ENCODE results near the gene IRX3.

Gene IRX3

DNA sequence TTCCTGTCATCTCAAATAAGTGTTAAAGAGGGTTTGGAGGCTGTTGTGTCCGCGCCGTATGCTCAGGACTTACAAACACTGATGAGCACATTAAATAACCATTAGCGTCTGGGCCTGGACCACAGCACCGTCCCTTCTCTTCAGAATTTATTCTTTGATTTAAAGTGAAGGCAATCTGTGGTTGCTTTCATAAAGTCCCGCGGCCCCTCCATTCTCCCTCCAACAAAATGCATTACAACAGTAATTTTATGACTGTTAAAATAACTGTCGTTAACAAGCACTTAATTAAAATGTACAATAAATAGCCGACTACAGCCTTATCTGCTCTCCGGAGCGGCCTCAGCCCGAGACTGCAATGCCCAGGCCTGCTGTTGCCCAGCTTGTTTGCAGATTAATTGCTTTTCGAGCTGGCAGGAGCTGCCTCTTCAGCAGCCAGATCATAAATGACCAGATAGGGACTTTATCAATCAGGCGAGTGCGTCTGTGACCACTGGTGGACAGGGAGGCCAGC lies 30.6 kb upstream of the IRX3 start:
- no peak overlapping the region for H3K4me3 ChIP-seq (ENCODE audit: low read length)
- H3K9me3 ChIP-seq (ENCODE audit: control insufficient read depth, low read length) = peaks cover 3% of the 10 kb centered on the region
- no peak overlapping the region for H3K9ac ChIP-seq (ENCODE audit: low read length)
- H3K27me3 ChIP-seq (replicated peaks; ENCODE audit: control insufficient read depth, insufficient read depth, low read length) = peaks cover 17% of the 10 kb centered on the region
- H3K36me3 ChIP-seq (ENCODE audit: control insufficient read depth, insufficient read depth, low read length, severe bottlenecking) = no peaks in the 10 kb centered on the region
- H3K4me1 ChIP-seq (ENCODE audit: control insufficient read depth, insufficient read depth, low read length) = no peaks in the 10 kb centered on the region
- DNase-seq (ENCODE audit: low read depth) = no peak

DNA sequence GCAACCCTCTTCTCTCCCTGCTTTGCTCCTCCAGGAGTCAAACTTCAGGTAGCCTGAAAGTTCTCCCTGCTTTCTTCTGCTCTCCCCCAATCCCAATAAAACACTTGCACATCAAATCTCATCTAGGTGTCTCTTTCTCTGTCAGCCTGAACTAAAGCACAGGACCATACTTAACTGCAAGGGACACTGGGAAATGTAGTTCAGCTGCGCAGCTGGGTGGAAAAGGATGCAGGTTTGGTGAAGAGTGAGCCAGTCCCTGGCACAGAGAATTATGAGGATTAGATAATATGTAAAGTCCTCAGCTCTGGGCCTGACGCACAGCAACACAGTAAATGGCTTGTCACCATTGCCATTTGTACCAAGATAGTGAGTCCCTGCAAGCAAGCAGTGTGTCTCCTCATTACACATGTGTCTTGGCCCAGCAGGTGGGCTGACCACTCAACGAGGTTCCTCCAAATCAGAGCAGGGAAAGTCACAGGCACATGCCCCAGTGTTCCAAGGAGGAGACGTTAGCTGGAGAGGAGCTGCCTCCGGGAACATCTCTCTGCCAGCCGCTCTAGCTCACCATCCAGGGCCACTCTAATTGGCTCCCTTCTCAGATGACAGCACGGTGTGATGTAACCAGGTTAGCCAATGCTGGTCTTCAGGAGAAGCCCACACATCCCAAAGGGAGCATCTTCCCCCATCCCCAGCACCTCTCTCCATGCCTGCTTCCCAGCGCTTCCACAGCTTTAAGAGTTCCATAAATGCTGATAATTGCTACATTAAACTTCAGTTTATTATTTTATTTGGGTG lies 29.7 kb upstream of the IRX3 start:
- no peak overlapping the region for H3K4me3 ChIP-seq (ENCODE audit: low read length)

DNA sequence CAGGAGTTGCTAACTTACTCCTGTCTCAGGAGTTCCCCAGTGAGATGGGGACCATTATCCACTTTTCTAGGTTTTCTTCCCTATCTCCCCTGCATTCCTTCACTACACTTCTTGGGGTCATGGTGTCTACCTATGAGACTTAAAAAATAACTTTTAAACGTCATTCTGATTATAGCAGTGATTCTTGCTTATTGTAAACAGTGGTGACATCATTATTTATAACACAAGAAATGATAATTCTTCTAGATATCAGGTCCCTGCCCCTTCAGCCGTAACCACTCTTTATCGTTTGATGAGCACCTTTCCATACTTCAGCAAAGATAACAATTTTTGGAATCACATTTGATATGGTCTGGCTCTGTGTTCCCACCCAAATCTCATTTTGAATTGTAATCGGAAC lies 27.2 kb upstream of the IRX3 start:
- Histone ChIP-seq H3K4me1 (ENCODE audit: control insufficient read depth, insufficient read depth, low read length) (no peaks in the 10 kb centered on the region), H3K9me3 (ENCODE audit: control insufficient read depth, low read length) (no peaks in the 10 kb centered on the region), H3K27me3 (replicated peaks; ENCODE audit: control insufficient read depth, insufficient read depth, low read length) (peaks cover 19% of the 10 kb centered on the region), H3K4me3 (ENCODE audit: low read length) (no peak overlapping the region), H3K9ac (ENCODE audit: low read length) (no peak overlapping the region), H3K36me3 (ENCODE audit: control insufficient read depth, insufficient read depth, low read length, severe bottlenecking) (no peaks in the 10 kb centered on the region)
- DNase-seq (ENCODE audit: low read depth) = no peak

More for the DNA sequence above, 29.7 kb upstream of the IRX3 start:
- peaks cover 3% of the 10 kb centered on the region for H3K9me3 ChIP-seq (ENCODE audit: control insufficient read depth, low read length)
- no peak overlapping the region for H3K9ac ChIP-seq (ENCODE audit: low read length)
- H3K27me3 ChIP-seq (replicated peaks; ENCODE audit: control insufficient read depth, insufficient read depth, low read length) = peaks cover 18% of the 10 kb centered on the region
- no peaks in the 10 kb centered on the region for H3K36me3 ChIP-seq (ENCODE audit: control insufficient read depth, insufficient read depth, low read length, severe bottlenecking)
- no peaks in the 10 kb centered on the region for H3K4me1 ChIP-seq (ENCODE audit: control insufficient read depth, insufficient read depth, low read length)
- no peak for DNase-seq (ENCODE audit: low read depth)

DNA sequence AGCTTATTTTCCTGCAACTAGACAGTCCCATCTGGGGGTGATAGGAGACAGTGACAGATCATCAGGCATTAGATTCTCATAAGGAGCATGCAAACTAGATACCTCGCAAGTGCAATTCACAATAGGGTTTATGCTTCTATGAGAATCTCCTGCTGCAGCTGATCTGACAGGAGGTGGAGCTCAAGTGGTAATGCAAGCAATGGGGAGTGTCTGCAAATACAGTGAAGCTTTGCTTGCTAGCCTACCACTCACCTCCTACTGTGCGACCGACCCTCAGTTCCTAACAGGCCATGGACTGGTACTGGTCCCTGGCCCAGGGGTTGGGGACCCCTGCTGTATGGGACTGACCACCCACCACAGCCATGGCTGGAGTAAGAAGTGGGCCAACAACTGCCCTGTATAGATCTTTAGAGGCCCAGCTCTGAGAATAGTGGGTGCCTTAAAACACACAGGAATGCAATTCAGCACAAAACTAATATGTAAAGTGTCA lies 26.0 kb upstream of the IRX3 start:
- H3K27me3 ChIP-seq (replicated peaks; ENCODE audit: control insufficient read depth, insufficient read depth, low read length) = peaks cover 19% of the 10 kb centered on the region
- H3K9ac ChIP-seq (ENCODE audit: low read length) = no peak overlapping the region
- H3K36me3 ChIP-seq (ENCODE audit: control insufficient read depth, insufficient read depth, low read length, severe bottlenecking) = no peaks in the 10 kb centered on the region
- H3K4me1 ChIP-seq (ENCODE audit: control insufficient read depth, insufficient read depth, low read length) = no peaks in the 10 kb centered on the region
- no peaks in the 10 kb centered on the region for H3K9me3 ChIP-seq (ENCODE audit: control insufficient read depth, low read length)
- no peak overlapping the region for H3K4me3 ChIP-seq (ENCODE audit: low read length)
- DNase-seq (ENCODE audit: low read depth) = no peak

DNA sequence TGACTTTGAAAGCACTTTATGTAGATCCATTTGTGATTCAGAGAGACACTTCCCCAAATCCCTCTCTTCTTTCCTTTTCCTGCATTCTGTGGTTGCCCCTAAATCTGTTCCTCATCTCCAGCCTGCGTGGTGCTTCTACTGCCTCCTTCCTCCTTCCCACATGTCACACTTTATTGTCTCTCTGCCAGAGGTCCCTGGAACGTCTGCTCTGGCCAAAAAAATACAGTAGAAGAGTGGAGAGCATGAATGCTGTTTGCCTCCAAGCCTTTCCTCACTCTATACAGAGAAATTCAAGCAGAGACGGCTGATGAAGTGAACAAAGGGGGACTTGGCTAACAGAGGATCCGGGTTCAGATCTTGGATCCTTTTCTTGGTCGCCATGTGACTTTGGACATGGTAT lies 22.8 kb upstream of the IRX3 start:
- Histone ChIP-seq H3K27me3 (replicated peaks; ENCODE audit: control insufficient read depth, insufficient read depth, low read length) (peaks cover 12% of the 10 kb centered on the region), H3K4me3 (ENCODE audit: low read length) (no peak overlapping the region), H3K9me3 (ENCODE audit: control insufficient read depth, low read length) (no peaks in the 10 kb centered on the region), H3K36me3 (ENCODE audit: control insufficient read depth, insufficient read depth, low read length, severe bottlenecking) (no peaks in the 10 kb centered on the region), H3K4me1 (ENCODE audit: control insufficient read depth, insufficient read depth, low read length) (no peaks in the 10 kb centered on the region), H3K9ac (ENCODE audit: low read length) (no peak overlapping the region)
- no peak for DNase-seq (ENCODE audit: low read depth)

DNA sequence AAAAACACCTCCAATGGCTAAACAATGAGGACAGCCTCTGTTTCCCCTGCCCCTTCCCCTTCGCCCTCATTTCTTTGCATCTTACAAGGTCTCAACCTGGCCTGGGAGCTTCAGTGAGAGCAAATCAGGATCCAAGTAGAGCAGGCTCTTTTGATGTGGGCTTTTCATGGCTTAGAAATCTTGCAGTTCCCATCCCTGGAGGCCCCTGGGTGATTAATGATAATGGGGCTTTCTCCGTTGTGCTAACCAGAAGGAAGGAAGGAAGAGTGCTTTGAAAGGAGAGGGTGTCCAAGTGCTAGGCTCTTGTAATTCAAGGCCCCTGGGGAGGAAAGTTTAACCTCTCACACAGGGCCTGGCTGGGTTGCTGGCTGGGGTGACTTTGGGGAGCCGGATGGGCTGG lies 18.5 kb upstream of the IRX3 start:
- H3K4me3 ChIP-seq (ENCODE audit: low read length) = no peak overlapping the region
- H3K9me3 ChIP-seq (ENCODE audit: control insufficient read depth, low read length) = peaks cover 16% of the 10 kb centered on the region
- no peak for DNase-seq (ENCODE audit: low read depth)
- H3K27me3 ChIP-seq (replicated peaks; ENCODE audit: control insufficient read depth, insufficient read depth, low read length) = peaks cover 3% of the 10 kb centered on the region
- no peak overlapping the region for H3K9ac ChIP-seq (ENCODE audit: low read length)
- no peaks in the 10 kb centered on the region for H3K4me1 ChIP-seq (ENCODE audit: control insufficient read depth, insufficient read depth, low read length)
- H3K36me3 ChIP-seq (ENCODE audit: control insufficient read depth, insufficient read depth, low read length, severe bottlenecking) = no peaks in the 10 kb centered on the region

DNA sequence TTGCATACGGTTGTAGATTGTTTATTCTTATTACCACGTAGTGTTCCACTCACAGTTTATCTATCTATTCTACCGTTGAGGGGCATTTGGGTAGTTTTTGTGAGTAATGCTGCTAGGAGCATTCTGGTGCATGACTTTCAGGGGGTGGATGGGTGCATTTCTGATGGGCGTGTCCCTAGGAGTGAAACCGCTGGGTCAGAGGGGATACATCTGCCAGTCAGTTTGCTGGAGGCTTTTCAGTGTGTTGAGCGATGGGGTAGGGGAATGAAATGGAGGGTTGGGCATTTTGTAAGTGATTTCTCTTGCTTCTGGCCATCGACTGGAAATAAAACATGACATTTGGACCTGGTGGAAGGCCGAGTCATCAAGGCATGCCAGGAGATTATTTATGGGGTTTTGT lies 17.0 kb upstream of the IRX3 start:
- Histone ChIP-seq H3K4me3 (ENCODE audit: low read length) (no peak overlapping the region), H3K9me3 (ENCODE audit: control insufficient read depth, low read length) (peaks cover 16% of the 10 kb centered on the region), H3K27me3 (replicated peaks; ENCODE audit: control insufficient read depth, insufficient read depth, low read length) (no peaks in the 10 kb centered on the region), H3K4me1 (ENCODE audit: control insufficient read depth, insufficient read depth, low read length) (no peaks in the 10 kb centered on the region), H3K9ac (ENCODE audit: low read length) (no peak overlapping the region), H3K36me3 (ENCODE audit: control insufficient read depth, insufficient read depth, low read length, severe bottlenecking) (no peaks in the 10 kb centered on the region)
- no peak for DNase-seq (ENCODE audit: low read depth)

DNA sequence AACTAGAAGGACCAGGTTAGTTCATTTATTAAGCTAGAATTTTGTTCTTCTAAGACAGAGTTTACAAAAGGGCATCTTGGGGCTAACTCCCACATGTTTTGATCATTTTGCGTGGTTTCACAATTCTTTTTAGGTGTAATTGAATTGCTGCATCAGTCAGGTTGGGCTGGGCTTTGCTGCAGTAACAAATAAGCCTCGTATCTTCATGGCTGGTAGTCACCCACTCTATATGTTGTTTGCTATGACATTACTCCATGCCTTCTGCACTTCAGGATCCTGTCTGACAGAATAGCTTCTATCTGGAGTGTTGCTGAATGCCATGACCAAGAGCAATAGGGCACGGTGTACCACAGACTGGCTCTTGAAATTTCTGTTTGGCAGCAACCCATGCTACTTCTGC lies 10.6 kb upstream of the IRX3 start:
- Histone ChIP-seq H3K4me3 (ENCODE audit: low read length) (no peak overlapping the region), H3K36me3 (ENCODE audit: control insufficient read depth, insufficient read depth, low read length, severe bottlenecking) (no peaks in the 10 kb centered on the region), H3K27me3 (replicated peaks; ENCODE audit: control insufficient read depth, insufficient read depth, low read length) (no peaks in the 10 kb centered on the region), H3K4me1 (ENCODE audit: control insufficient read depth, insufficient read depth, low read length) (no peaks in the 10 kb centered on the region), H3K9ac (ENCODE audit: low read length) (no peak overlapping the region), H3K9me3 (ENCODE audit: control insufficient read depth, low read length) (peaks cover 8% of the 10 kb centered on the region)
- DNase-seq (ENCODE audit: low read depth) = no peak

DNA sequence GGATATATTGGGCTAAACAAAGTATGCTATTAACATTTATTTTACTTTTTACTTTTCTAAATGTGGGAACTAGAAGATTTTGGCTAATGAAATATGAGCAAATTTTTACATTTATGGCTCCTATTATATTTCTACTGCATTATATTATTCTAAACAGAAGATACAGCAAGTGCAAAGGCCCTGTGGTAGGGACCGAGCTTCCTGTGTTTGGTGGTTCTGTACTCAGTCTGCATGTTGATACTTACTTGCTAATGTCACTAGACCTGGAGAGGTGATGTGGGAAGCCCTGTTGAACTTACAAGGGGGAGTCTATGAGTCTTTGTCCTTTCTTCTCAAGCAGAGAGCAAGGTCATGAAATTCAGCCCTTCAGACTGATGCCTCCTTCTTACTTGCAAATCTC lies 10.0 kb upstream of the IRX3 start:
- no peaks in the 10 kb centered on the region for H3K36me3 ChIP-seq (ENCODE audit: control insufficient read depth, insufficient read depth, low read length, severe bottlenecking)
- H3K4me3 ChIP-seq (ENCODE audit: low read length) = no peak overlapping the region
- peaks cover 8% of the 10 kb centered on the region for H3K9me3 ChIP-seq (ENCODE audit: control insufficient read depth, low read length)
- no peaks in the 10 kb centered on the region for H3K4me1 ChIP-seq (ENCODE audit: control insufficient read depth, insufficient read depth, low read length)
- no peak overlapping the region for H3K9ac ChIP-seq (ENCODE audit: low read length)
- no peak for DNase-seq (ENCODE audit: low read depth)
- H3K27me3 ChIP-seq (replicated peaks; ENCODE audit: control insufficient read depth, insufficient read depth, low read length) = no peaks in the 10 kb centered on the region

DNA sequence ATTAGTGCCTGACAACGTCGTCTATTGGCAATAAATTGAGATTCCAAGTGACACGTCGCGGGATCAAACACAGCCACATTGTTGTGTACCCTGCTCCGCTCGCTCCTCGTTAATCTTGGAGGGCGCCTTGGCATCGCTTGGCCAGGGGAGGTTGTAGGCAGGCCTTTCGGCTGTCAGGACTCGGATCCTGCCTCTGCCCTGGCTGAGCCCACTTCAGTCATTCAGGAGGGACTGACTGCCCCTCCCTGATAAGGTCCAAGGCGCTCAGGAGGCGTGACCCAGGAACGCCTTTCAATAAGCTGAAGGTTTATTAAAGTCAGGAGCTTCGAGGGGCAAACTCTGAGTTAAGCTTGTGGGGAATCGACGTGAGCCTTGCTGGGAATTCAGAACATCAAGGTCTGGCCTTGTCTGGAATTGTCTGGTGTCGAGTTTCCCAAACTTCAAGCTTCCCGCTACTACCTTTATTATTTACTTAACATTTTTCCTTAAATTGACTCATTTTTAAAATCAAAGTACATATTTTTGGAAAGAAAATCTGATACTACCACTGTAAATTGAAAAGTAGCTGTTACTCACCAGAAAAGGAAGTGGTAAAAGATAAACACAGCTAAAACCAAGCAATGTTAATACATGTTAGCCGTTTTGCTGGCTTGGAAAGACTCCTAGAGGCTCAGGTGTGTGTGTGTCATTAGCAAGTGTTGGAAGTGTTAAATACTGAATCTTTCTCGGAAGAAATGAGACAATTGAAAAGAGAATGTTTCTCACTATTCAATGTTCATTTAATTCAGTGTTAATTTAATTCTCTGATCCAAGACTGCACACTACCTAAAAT lies 5.3 kb upstream of the IRX3 start:
- Histone ChIP-seq H3K4me1 (ENCODE audit: control insufficient read depth, insufficient read depth, low read length) (no peaks in the 10 kb centered on the region), H3K27me3 (replicated peaks; ENCODE audit: control insufficient read depth, insufficient read depth, low read length) (no peaks in the 10 kb centered on the region), H3K9ac (ENCODE audit: low read length) (no peak overlapping the region), H3K36me3 (ENCODE audit: control insufficient read depth, insufficient read depth, low read length, severe bottlenecking) (no peaks in the 10 kb centered on the region), H3K4me3 (ENCODE audit: low read length) (no peak overlapping the region), H3K9me3 (ENCODE audit: control insufficient read depth, low read length) (peaks cover 4% of the 10 kb centered on the region)
- peak; percentile 10 for DNase-seq (ENCODE audit: low read depth)

DNA sequence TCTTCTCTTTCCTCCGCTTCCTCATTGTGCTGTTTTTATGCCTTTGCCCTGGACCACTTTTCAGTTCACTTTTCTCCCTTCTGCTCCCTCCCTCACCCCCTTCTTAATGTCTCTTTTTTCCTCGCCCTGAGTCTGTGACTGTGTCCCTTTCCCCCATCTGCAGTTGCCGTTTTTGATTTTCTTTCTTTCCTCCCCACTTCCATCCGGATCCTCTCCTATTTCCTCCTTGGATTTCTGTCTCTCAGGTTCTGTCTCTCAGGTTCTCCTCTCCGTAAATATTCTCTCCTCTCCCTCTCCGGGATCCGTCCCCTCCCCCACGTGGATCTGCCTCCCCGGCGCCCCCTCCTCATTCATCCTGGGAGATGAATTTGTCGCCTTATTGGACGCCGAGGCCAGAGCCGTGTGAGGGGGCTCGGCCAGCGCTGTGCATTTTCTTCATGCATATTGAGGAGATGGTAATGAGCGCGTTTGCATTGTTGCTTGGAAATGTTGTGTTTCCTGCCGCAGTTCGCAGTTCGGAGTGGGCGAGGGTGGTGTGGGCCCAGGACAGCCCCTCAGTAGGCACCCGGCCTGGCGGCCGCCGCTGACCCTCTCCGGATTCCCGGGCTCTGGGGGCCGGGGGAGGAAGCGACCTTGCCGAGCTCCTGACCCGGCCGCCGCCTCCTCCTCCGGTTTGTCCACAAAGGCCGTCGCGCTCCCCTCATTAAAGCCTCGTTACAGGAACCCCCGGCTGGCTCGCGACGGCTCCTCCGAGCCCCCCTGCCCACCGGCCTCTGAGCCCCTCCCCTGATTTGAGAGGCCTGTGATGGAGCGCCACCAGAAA lies 4.5 kb upstream of the IRX3 start:
- no peak for DNase-seq (ENCODE audit: low read depth)
- Histone ChIP-seq H3K36me3 (ENCODE audit: control insufficient read depth, insufficient read depth, low read length, severe bottlenecking) (no peaks in the 10 kb centered on the region), H3K4me1 (ENCODE audit: control insufficient read depth, insufficient read depth, low read length) (no peaks in the 10 kb centered on the region), H3K27me3 (replicated peaks; ENCODE audit: control insufficient read depth, insufficient read depth, low read length) (no peaks in the 10 kb centered on the region), H3K9me3 (ENCODE audit: control insufficient read depth, low read length) (peaks cover 4% of the 10 kb centered on the region), H3K9ac (ENCODE audit: low read length) (no peak overlapping the region), H3K4me3 (ENCODE audit: low read length) (no peak overlapping the region)

Data from adipocyte (in vitro differentiated cells).